Superior temporal gyrus (tissue), 1 donor: ENCODE results near the gene NLK.

Experiments used
- DNase-seq: peaks from one replicate; pipeline ENCODE4 v3.0.0-alpha.2; 2016; ENCODE audit errors: extremely low spot score

The NLK gene

GRCh38 chr17:28040406-28040805, 2.1 kb upstream of the NLK start:
- DNase-seq = no peak

- DNase-seq = peak; percentile 100
These were observed 1.2 kb upstream of the NLK start for GRCh38 chr17:28041068-28041843.

GRCh38 chr17:28041844-28042656, 427 bp upstream of the NLK start:
- no peak for DNase-seq

GRCh38 chr17:28042721-28043291, 329 bp downstream of the NLK start:
- no peak for DNase-seq

GRCh38 chr17:28043296-28043695, 819 bp downstream of the NLK start:
- no peak for DNase-seq

GRCh38 chr17:28043741-28044140, 1.3 kb downstream of the NLK start:
- peak; percentile 45 for DNase-seq

GRCh38 chr17:28045304-28045703, 2.8 kb downstream of the NLK start:
- peak; percentile 39 for DNase-seq

GRCh38 chr17:28046034-28046825, 3.8 kb downstream of the NLK start:
- peak; percentile 15 for DNase-seq

GRCh38 chr17:28047806-28048205, 5.3 kb downstream of the NLK start:
- peak; percentile 64 for DNase-seq

GRCh38 chr17:28049071-28049470, 6.6 kb downstream of the NLK start:
- peak; percentile 25 for DNase-seq

- DNase-seq = peak; percentile 34
These were observed 10.7 kb downstream of the NLK start for GRCh38 chr17:28053044-28053670.

- DNase-seq = no peak
These were observed 11.2 kb downstream of the NLK start for GRCh38 chr17:28053725-28054124.

- peak; percentile 37 for DNase-seq
These were observed 13.2 kb downstream of the NLK start for GRCh38 chr17:28055546-28056275.

- no peak for DNase-seq
These were observed 13.8 kb downstream of the NLK start for GRCh38 chr17:28056276-28056620.

GRCh38 chr17:28057731-28058246, 15.3 kb downstream of the NLK start:
- peak; percentile 67 for DNase-seq

GRCh38 chr17:28059675-28060074, 17.2 kb downstream of the NLK start:
- DNase-seq = no peak

- no peak for DNase-seq
These were observed 23.2 kb downstream of the NLK start for GRCh38 chr17:28065706-28066105.

GRCh38 chr17:28069061-28069460, 26.6 kb downstream of the NLK start:
- peak; percentile 48 for DNase-seq

- no peak for DNase-seq
These were observed 28.7 kb downstream of the NLK start for GRCh38 chr17:28071179-28071578.

- no peak for DNase-seq
These were observed 29.6 kb downstream of the NLK start for GRCh38 chr17:28071891-28072606.
